Measurements from ENCODE around the gene NUDT8. TPM values are rescaled to one million over a fixed set of nuclear protein-coding genes. Genes with fewer than 3 reads are reported as not detected.
"Not testable (repeated sequence)": the region's sequence is repeated elsewhere in the genome, so short reads cannot be mapped to it uniquely, and the experiment has no call there.

Gene NUDT8
- total RNA-seq, 6 experiments from 2014 or later, result 2.0 to 3.0 (median 2.6) TPM

GRCh38 chr11:67627441-67627811, 2.3 kb downstream of the NUDT8 start:
- Mint-ChIP-seq H3K27ac (no peak overlapping the region), H3K9me3 (no peaks in the 10 kb centered on the region), H3K36me3 (ENCODE audit: low read depth) (no peaks in the 10 kb centered on the region), H3K4me3 (no peak overlapping the region), H3K27me3 (ENCODE audit: insufficient read depth) (peaks cover 9% of the 10 kb centered on the region), H3K4me1 (ENCODE audit: low read depth) (peaks cover 5% of the 10 kb centered on the region)
- TF ChIP-seq, protein P1, sequence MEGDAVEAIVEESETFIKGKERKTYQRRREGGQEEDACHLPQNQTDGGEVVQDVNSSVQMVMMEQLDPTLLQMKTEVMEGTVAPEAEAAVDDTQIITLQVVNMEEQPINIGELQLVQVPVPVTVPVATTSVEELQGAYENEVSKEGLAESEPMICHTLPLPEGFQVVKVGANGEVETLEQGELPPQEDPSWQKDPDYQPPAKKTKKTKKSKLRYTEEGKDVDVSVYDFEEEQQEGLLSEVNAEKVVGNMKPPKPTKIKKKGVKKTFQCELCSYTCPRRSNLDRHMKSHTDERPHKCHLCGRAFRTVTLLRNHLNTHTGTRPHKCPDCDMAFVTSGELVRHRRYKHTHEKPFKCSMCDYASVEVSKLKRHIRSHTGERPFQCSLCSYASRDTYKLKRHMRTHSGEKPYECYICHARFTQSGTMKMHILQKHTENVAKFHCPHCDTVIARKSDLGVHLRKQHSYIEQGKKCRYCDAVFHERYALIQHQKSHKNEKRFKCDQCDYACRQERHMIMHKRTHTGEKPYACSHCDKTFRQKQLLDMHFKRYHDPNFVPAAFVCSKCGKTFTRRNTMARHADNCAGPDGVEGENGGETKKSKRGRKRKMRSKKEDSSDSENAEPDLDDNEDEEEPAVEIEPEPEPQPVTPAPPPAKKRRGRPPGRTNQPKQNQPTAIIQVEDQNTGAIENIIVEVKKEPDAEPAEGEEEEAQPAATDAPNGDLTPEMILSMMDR (IDR thresholded peaks at IDR 0.05), result no peak
- DNase-seq, result no peak

- TF ChIP-seq, protein P1 (IDR thresholded peaks at IDR 0.05), result no peak
- H3K4me1 Mint-ChIP-seq (ENCODE audit: low read depth), result peaks cover 5% of the 10 kb centered on the region
- H3K9me3 Mint-ChIP-seq, result no peaks in the 10 kb centered on the region
- H3K27me3 Mint-ChIP-seq (ENCODE audit: insufficient read depth), result peaks cover 11% of the 10 kb centered on the region
- no peak overlapping the region for H3K4me3 Mint-ChIP-seq
- no peaks in the 10 kb centered on the region for H3K36me3 Mint-ChIP-seq (ENCODE audit: low read depth)
- no peak overlapping the region for H3K27ac Mint-ChIP-seq
- DNase-seq, result no peak
Measured at GRCh38 chr11:67626970-67627369, 2.8 kb downstream of the NUDT8 start.

GRCh38 chr11:67626131-67626833, 3.5 kb downstream of the NUDT8 start:
- DNase-seq; H3K4me1 Mint-ChIP-seq (ENCODE audit: low read depth); H3K27ac Mint-ChIP-seq: not testable (repeated sequence)

DNA sequence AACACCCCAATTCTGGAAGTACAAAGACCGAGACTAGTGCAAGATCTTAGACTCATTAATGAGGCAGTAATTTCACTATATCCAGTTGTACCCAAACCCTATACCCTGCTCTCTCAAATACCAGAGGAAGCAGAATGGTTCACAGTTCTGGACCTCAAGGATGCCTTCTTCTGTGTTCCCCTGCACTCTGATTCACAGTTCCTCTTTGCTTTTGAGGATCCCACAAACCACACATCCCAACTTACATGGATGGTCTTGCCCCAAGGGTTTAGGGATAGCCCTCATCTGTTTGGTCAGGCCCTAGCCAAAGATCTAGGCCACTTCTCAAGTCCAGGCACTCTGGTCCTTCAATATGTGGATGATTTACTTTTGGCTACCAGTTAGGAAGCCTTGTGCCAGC, 5.9 kb downstream of the NUDT8 start:
- not testable (repeated sequence) for H3K27ac Mint-ChIP-seq; H3K4me1 Mint-ChIP-seq (ENCODE audit: low read depth); H3K4me3 Mint-ChIP-seq; DNase-seq; H3K9me3 Mint-ChIP-seq; H3K36me3 Mint-ChIP-seq (ENCODE audit: low read depth)
- peaks cover 23% of the 10 kb centered on the region for H3K27me3 Mint-ChIP-seq (ENCODE audit: insufficient read depth)

More at GRCh38 chr11:67626131-67626833, 3.5 kb downstream of the NUDT8 start:
- not testable (repeated sequence) for H3K36me3 Mint-ChIP-seq (ENCODE audit: low read depth); H3K9me3 Mint-ChIP-seq; H3K4me3 Mint-ChIP-seq
- peaks cover 16% of the 10 kb centered on the region for H3K27me3 Mint-ChIP-seq (ENCODE audit: insufficient read depth)

DNA sequence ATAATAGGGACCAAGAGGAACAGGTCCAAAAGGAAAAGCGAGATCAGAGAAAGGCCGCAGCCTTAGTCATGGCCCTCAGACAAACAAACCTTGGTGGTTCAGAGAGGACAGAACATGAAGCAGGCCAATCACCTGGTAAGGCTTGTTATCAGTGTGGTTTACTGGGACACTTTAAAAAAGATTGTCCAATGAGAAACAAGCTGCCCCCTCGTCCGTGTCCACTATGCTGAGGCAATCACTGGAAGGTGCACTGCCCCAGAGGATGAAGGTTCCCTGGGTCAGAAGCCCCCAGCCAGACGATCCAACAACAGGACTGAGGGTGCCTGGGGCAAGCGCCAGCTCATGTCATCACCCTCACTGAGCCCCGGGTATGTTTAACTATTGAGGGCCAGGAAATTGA, 6.8 kb downstream of the NUDT8 start:
- H3K36me3 Mint-ChIP-seq (ENCODE audit: low read depth); H3K4me1 Mint-ChIP-seq (ENCODE audit: low read depth); H3K9me3 Mint-ChIP-seq; H3K27ac Mint-ChIP-seq; DNase-seq; H3K4me3 Mint-ChIP-seq: not testable (repeated sequence)
- peaks cover 23% of the 10 kb centered on the region for H3K27me3 Mint-ChIP-seq (ENCODE audit: insufficient read depth)

DNA sequence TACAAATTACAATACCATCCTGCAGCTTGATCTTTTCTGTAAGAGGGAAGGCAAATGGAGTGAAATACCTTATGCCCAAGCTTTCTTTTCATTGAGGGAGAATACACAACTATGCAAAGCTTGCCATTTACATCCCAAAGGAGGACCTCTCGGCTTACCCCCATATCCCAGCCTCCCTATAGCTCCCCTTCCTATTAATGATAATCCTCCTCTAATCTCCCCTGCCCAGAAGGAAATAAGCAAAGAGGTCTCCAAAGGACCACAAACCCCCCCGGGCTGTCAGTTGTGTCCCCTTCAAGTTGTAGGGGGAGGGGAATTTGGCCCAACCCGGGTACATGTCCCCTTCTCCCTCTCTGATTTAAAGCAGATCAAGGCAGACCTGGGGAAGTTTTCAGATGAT, 7.8 kb downstream of the NUDT8 start:
- DNase-seq; H3K36me3 Mint-ChIP-seq (ENCODE audit: low read depth); H3K27ac Mint-ChIP-seq; H3K4me1 Mint-ChIP-seq (ENCODE audit: low read depth); H3K9me3 Mint-ChIP-seq; H3K4me3 Mint-ChIP-seq: not testable (repeated sequence)
- H3K27me3 Mint-ChIP-seq (ENCODE audit: insufficient read depth), result peaks cover 30% of the 10 kb centered on the region

GRCh38 chr11:67620621-67621020, 9.1 kb downstream of the NUDT8 start:
- not testable (repeated sequence) for H3K4me3 Mint-ChIP-seq; H3K36me3 Mint-ChIP-seq (ENCODE audit: low read depth); DNase-seq; H3K27ac Mint-ChIP-seq; H3K9me3 Mint-ChIP-seq; H3K4me1 Mint-ChIP-seq (ENCODE audit: low read depth)
- H3K27me3 Mint-ChIP-seq (ENCODE audit: insufficient read depth), result peaks cover 36% of the 10 kb centered on the region

GRCh38 chr11:67619683-67620618, 9.8 kb downstream of the NUDT8 start:
- not testable (repeated sequence) for DNase-seq; H3K27ac Mint-ChIP-seq; H3K4me3 Mint-ChIP-seq; H3K36me3 Mint-ChIP-seq (ENCODE audit: low read depth); H3K4me1 Mint-ChIP-seq (ENCODE audit: low read depth); H3K9me3 Mint-ChIP-seq
- peaks cover 36% of the 10 kb centered on the region for H3K27me3 Mint-ChIP-seq (ENCODE audit: insufficient read depth)

- not testable (repeated sequence) for H3K27ac Mint-ChIP-seq; H3K4me1 Mint-ChIP-seq (ENCODE audit: low read depth); H3K36me3 Mint-ChIP-seq (ENCODE audit: low read depth); DNase-seq; H3K9me3 Mint-ChIP-seq; H3K4me3 Mint-ChIP-seq
- peaks cover 36% of the 10 kb centered on the region for H3K27me3 Mint-ChIP-seq (ENCODE audit: insufficient read depth)
Measured at GRCh38 chr11:67618901-67619659, 10.7 kb downstream of the NUDT8 start.

All from HFFc6 (cell line).